GM08714 (cell line): ENCODE results near the gene GLT8D1.

ENCODE experiments used
- H3K4me3 ChIP-seq: fragments of 200-500 bp; sonication (Bioruptor generic); 2 replicates; pipeline ENCODE4 v1.5.1; 2014; ENCODE audit warnings: mild to moderate bottlenecking, low read length, inconsistent platforms
- ZNF274 ChIP-seq: IDR thresholded peaks from 2 replicates; pipeline ENCODE4 v1.6.1; 2012; ENCODE audit warnings: mild to moderate bottlenecking, low read depth, low read length

GLT8D1 gene

GRCh38 chr3:52696830-52697631 lies 8.6 kb downstream of the GLT8D1 start:
- peak overlapping the region; percentile 45; the same call in 1 of the 2 replicates for H3K4me3 ChIP-seq

GRCh38 chr3:52695798-52696671 lies 9.6 kb downstream of the GLT8D1 start:
- H3K4me3 ChIP-seq = no peak overlapping the region
- TF ChIP-seq ZNF274 = no peak

More at GRCh38 chr3:52696830-52697631, 8.6 kb downstream of the GLT8D1 start:
- no peak for TF ChIP-seq ZNF274

GRCh38 chr3:52694528-52695189 lies 10.9 kb downstream of the GLT8D1 start:
- no peak for TF ChIP-seq ZNF274
- H3K4me3 ChIP-seq = no peak overlapping the region

- TF ChIP-seq ZNF274 = no peak
- no peak overlapping the region for H3K4me3 ChIP-seq
These were observed 12.5 kb downstream of the GLT8D1 start for GRCh38 chr3:52693071-52693470.

GRCh38 chr3:52690560-52690959 lies 15.0 kb downstream of the GLT8D1 start:
- TF ChIP-seq ZNF274 = no peak
- no peak overlapping the region for H3K4me3 ChIP-seq

- TF ChIP-seq ZNF274 = no peak
- H3K4me3 ChIP-seq = no peak overlapping the region
These were observed 16.4 kb downstream of the GLT8D1 start for GRCh38 chr3:52689151-52689550.

- TF ChIP-seq ZNF274 = no peak
- no peak overlapping the region for H3K4me3 ChIP-seq
These were observed 17.3 kb downstream of the GLT8D1 start for GRCh38 chr3:52688266-52688665.

- no peak for TF ChIP-seq ZNF274
These were observed 19.6 kb downstream of the GLT8D1 start, which contains the start of the genes GNL3 and PBRM1 for GRCh38 chr3:52685709-52686691. GNL3 (plus strand) TSS chr3:52686032; CDS start chr3:52686093, 61 bp downstream. PBRM1 (minus strand) TSS chr3:52685913.

GRCh38 chr3:52685285-52685708 lies 20.3 kb downstream of the GLT8D1 start:
- TF ChIP-seq ZNF274 = no peak
- peak overlapping the region; percentile 98 for H3K4me3 ChIP-seq

More at GRCh38 chr3:52685709-52686691, 19.6 kb downstream of the GLT8D1 start, which contains the start of the genes GNL3 and PBRM1:
- H3K4me3 ChIP-seq = peak within 1 kb of the TSS; percentile 98

GRCh38 chr3:52684184-52684583 lies 21.4 kb downstream of the GLT8D1 start:
- TF ChIP-seq ZNF274 = no peak
- peak overlapping the region; percentile 98; the same call in 1 of the 2 replicates for H3K4me3 ChIP-seq

- TF ChIP-seq ZNF274 = no peak
- H3K4me3 ChIP-seq = no peak overlapping the region
These were observed 22.0 kb downstream of the GLT8D1 start for GRCh38 chr3:52683611-52684010.

- H3K4me3 ChIP-seq = no peak overlapping the region
- TF ChIP-seq ZNF274 = no peak
These were observed 23.6 kb downstream of the GLT8D1 start for GRCh38 chr3:52682016-52682415.

GRCh38 chr3:52681596-52681995 lies 24.0 kb downstream of the GLT8D1 start:
- no peak for TF ChIP-seq ZNF274
- no peak overlapping the region for H3K4me3 ChIP-seq
